Activated CD4-positive, alpha-beta T cell treated with anti-CD3 and anti-CD28 coated beads for 48 hours (primary cell): Measurements from ENCODE around the gene CRADD.
A peak's percentile ranks its signal among the peaks of the same experiment; 100 is the strongest.
"Not testable (repeated sequence)": the region's sequence is repeated elsewhere in the genome, so short reads cannot be mapped to it uniquely, and the experiment has no call there.

Experiments
- DNase-seq: peaks from one replicate; pipeline ENCODE4 v3.0.0-alpha.2; 2020

Gene CRADD

GRCh38 chr12:93788853-93789252 lies 111.7 kb downstream of the CRADD start:
- DNase-seq: no peak

- DNase-seq: no peak
These were observed 112.6 kb downstream of the CRADD start for GRCh38 chr12:93789767-93790166.

- peak; percentile 24 for DNase-seq
These were observed 113.4 kb downstream of the CRADD start for GRCh38 chr12:93790472-93791152.

GRCh38 chr12:93793007-93793406 lies 115.8 kb downstream of the CRADD start:
- no peak for DNase-seq

- DNase-seq: no peak
These were observed 116.8 kb downstream of the CRADD start for GRCh38 chr12:93793983-93794382.

- no peak for DNase-seq
These were observed 117.6 kb downstream of the CRADD start for GRCh38 chr12:93794738-93795137.

- no peak for DNase-seq
These were observed 118.2 kb downstream of the CRADD start for GRCh38 chr12:93795352-93795751.

- no peak for DNase-seq
These were observed 119.6 kb downstream of the CRADD start for GRCh38 chr12:93796729-93797128.

- no peak for DNase-seq
These were observed 121.3 kb downstream of the CRADD start for GRCh38 chr12:93798279-93799151.

GRCh38 chr12:93801666-93802065 lies 124.5 kb downstream of the CRADD start:
- not testable (repeated sequence) for DNase-seq

- no peak for DNase-seq
These were observed 125.1 kb downstream of the CRADD start for GRCh38 chr12:93802293-93802692.

- no peak for DNase-seq
These were observed 125.7 kb downstream of the CRADD start for GRCh38 chr12:93802698-93803423.

GRCh38 chr12:93803424-93803807 lies 126.2 kb downstream of the CRADD start:
- no peak for DNase-seq

- peak; percentile 12 for DNase-seq
These were observed 127.4 kb downstream of the CRADD start for GRCh38 chr12:93804392-93805179.

GRCh38 chr12:93805736-93806141 lies 128.6 kb downstream of the CRADD start:
- DNase-seq: no peak

- DNase-seq: no peak
These were observed 130.2 kb downstream of the CRADD start for GRCh38 chr12:93807354-93807753.

GRCh38 chr12:93808169-93808899 lies 131.2 kb downstream of the CRADD start:
- no peak for DNase-seq

GRCh38 chr12:93812626-93813025 lies 135.5 kb downstream of the CRADD start:
- DNase-seq: no peak

- DNase-seq: no peak
These were observed 136.0 kb downstream of the CRADD start for GRCh38 chr12:93813186-93813585.

- peak; percentile 11 for DNase-seq
These were observed 137.0 kb downstream of the CRADD start for GRCh38 chr12:93813972-93814821.

- no peak for DNase-seq
These were observed 141.4 kb downstream of the CRADD start for GRCh38 chr12:93818488-93819049.
